ENCODE data around the gene CDK5R1. TPM values are rescaled to one million over a fixed set of nuclear protein-coding genes. Genes with fewer than 3 reads are reported as not detected.
"Not testable (repeated sequence)": the region's sequence is repeated elsewhere in the genome, so short reads cannot be mapped to it uniquely, and the experiment has no call there.

The CDK5R1 gene
- total RNA-seq, 1 donor from 2014 or later = 34.1 TPM

DNA sequence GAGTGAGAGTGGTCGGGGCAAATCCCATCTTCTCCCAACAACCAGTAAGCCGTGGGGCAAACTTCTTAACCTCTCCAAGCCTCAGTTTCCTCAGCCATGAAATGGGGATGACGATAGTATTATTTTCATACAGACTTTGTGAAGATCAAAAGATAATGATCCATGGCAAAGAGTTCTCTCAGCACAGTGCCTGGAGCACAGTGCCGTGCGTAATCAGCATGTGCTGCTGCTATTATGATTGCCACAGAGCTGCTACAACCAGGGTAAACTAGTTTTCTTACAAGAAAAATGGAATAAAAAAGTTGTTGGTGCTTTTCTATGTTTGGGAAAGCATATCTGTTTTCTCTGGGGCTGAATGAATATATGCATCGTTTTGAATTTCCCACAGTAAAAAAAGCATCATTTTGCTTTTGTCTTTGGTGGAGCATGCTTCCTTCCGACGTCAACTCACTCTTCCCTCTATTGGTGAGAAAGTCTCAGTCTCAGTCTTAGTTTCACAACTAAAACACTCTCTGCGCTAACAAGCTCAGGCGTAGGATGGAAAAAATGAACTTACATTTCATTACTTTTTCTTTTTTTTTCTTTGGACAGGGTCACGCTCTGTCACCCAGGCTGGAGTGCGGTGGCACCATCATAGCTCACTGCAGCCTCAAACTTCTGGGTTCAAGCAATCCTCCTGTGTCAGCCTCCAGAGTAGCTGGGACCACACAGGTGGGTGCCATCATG lies 37.2 kb downstream of the CDK5R1 start:
- Mint-ChIP-seq H3K4me1 (peaks cover 56% of the 10 kb centered on the region), H3K36me3 (ENCODE audit: low read depth) (no peaks in the 10 kb centered on the region)

DNA sequence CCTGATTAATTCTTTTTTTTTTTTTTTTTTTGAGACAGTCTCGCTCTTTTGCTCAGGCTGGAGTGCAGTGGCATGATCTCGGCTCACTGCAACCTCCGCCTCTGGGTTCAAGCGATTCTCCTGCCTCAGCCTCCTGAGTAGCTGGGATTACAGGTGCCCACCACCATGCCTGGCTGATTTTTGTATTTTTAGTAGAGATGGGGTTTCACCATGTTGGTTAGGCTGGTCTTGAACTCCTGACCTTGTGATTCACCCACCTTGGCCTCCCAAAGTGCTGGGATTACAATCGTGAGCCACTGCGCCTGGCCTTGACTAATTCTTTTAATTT lies 37.7 kb downstream of the CDK5R1 start:
- not testable (repeated sequence) for H3K9me3 Mint-ChIP-seq; H3K27ac Mint-ChIP-seq (ENCODE audit: unreplicated experiment); H3K27me3 Mint-ChIP-seq (ENCODE audit: low read depth); H3K4me3 Mint-ChIP-seq; H3K36me3 Mint-ChIP-seq (ENCODE audit: low read depth); DNase-seq (ENCODE audit: low read depth, low spot score)
- peaks cover 54% of the 10 kb centered on the region for H3K4me1 Mint-ChIP-seq

More for the DNA sequence above, 37.2 kb downstream of the CDK5R1 start:
- Mint-ChIP-seq H3K4me3 (no peak overlapping the region), H3K27ac (ENCODE audit: unreplicated experiment) (no peak overlapping the region), H3K27me3 (ENCODE audit: low read depth) (no peaks in the 10 kb centered on the region), H3K9me3 (no peaks in the 10 kb centered on the region)
- TF ChIP-seq, protein P1, sequence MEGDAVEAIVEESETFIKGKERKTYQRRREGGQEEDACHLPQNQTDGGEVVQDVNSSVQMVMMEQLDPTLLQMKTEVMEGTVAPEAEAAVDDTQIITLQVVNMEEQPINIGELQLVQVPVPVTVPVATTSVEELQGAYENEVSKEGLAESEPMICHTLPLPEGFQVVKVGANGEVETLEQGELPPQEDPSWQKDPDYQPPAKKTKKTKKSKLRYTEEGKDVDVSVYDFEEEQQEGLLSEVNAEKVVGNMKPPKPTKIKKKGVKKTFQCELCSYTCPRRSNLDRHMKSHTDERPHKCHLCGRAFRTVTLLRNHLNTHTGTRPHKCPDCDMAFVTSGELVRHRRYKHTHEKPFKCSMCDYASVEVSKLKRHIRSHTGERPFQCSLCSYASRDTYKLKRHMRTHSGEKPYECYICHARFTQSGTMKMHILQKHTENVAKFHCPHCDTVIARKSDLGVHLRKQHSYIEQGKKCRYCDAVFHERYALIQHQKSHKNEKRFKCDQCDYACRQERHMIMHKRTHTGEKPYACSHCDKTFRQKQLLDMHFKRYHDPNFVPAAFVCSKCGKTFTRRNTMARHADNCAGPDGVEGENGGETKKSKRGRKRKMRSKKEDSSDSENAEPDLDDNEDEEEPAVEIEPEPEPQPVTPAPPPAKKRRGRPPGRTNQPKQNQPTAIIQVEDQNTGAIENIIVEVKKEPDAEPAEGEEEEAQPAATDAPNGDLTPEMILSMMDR (conservative IDR thresholded peaks at IDR 0.05) = no peak
- DNase-seq (ENCODE audit: low read depth, low spot score) = no peak

DNA sequence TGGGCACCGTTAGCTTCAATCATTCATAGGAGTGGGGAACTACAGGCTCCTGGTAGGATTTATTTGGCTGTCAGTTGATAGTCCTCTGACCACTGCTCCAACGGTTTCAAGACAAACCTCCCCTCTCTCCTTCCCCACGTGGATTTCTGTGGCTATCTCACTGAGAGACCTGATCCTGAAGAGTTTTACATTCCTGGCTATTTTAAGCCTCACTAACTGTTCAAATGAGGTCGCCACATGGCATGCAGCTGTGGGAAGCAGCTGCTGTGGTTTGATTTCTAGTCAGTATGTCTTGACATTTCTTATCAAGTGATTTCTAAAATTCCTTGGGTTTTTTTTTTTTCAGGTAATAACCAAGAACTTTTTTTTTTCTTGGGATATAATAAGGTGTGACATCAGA lies 38.3 kb downstream of the CDK5R1 start:
- H3K9me3 Mint-ChIP-seq = no peaks in the 10 kb centered on the region
- H3K27ac Mint-ChIP-seq (ENCODE audit: unreplicated experiment) = peak overlapping the region; percentile 89
- peaks cover 48% of the 10 kb centered on the region for H3K4me1 Mint-ChIP-seq
- no peaks in the 10 kb centered on the region for H3K27me3 Mint-ChIP-seq (ENCODE audit: low read depth)
- TF ChIP-seq, protein P1 (conservative IDR thresholded peaks at IDR 0.05) = no peak
- no peak overlapping the region for H3K4me3 Mint-ChIP-seq
- no peak for DNase-seq (ENCODE audit: low read depth, low spot score)
- no peaks in the 10 kb centered on the region for H3K36me3 Mint-ChIP-seq (ENCODE audit: low read depth)

DNA sequence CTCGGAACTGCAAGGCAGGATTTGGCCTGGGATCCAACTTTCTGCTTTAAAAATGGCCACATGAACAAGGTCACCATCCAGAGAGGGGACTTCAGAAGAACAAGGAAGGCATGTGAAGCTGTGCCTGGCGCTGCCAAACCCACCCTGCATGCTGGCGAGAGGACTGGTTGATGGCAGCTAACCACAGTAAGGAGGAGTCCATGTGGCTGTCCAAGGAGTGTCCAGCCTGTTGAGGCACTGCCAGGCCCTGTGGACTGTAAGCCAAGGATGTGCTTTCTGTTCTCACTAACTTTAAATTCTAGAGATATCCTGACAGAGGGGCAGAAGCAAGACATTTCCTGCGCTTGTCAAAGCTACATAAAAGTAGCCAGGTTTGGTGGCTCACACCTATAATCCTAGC lies 40.4 kb downstream of the CDK5R1 start:
- no peaks in the 10 kb centered on the region for H3K36me3 Mint-ChIP-seq (ENCODE audit: low read depth)
- no peaks in the 10 kb centered on the region for H3K27me3 Mint-ChIP-seq (ENCODE audit: low read depth)
- DNase-seq (ENCODE audit: low read depth, low spot score) = no peak
- peaks cover 48% of the 10 kb centered on the region for H3K4me1 Mint-ChIP-seq
- H3K4me3 Mint-ChIP-seq = no peak overlapping the region
- H3K27ac Mint-ChIP-seq (ENCODE audit: unreplicated experiment) = peak overlapping the region; percentile 53
- TF ChIP-seq, protein P1 (conservative IDR thresholded peaks at IDR 0.05) = no peak
- no peaks in the 10 kb centered on the region for H3K9me3 Mint-ChIP-seq

DNA sequence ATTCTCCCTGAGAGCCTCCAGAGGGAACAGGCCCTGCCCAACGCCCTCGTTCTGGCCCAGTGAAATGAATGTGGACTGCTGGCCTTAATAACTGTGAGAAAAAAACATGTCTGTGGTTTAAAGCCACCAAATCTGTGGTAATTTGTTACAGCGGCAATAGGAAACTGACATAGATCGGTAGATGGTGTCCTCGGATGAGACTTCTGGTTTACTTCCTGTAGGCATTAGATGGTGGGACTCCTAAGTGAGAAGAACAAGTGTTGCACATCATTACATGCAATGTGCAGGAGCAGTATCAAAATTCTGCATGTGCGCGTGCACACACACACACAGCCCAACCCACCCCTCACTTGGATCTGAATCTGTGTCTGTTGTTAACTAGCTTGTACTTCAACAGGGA lies 42.0 kb downstream of the CDK5R1 start:
- H3K27ac Mint-ChIP-seq (ENCODE audit: unreplicated experiment) = peak overlapping the region; percentile 65
- no peak for DNase-seq (ENCODE audit: low read depth, low spot score)
- no peaks in the 10 kb centered on the region for H3K36me3 Mint-ChIP-seq (ENCODE audit: low read depth)
- no peaks in the 10 kb centered on the region for H3K9me3 Mint-ChIP-seq
- H3K4me3 Mint-ChIP-seq = no peak overlapping the region
- H3K4me1 Mint-ChIP-seq = peaks cover 44% of the 10 kb centered on the region
- H3K27me3 Mint-ChIP-seq (ENCODE audit: low read depth) = no peaks in the 10 kb centered on the region
- TF ChIP-seq, protein P1 (conservative IDR thresholded peaks at IDR 0.05) = no peak

DNA sequence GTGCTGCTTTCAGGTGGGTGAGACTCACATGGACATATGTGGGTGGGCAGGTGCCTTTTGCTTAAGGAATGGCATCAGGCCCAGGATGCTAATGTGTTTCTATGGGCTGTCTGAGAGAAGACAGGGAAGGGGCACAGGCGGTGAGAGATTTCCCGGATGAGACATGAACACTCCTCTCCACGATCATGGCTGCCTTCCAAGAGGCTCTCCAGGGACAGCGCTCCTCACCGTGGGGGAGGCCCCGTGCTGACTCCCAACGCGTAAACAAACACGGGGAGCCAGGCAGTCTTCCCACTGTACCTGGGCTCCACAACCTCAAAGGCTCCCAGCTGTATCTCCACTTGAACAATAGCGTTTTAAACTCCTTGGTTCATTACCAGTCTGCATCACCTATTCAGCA lies 42.8 kb downstream of the CDK5R1 start:
- peaks cover 44% of the 10 kb centered on the region for H3K4me1 Mint-ChIP-seq
- TF ChIP-seq, protein P1 (conservative IDR thresholded peaks at IDR 0.05) = no peak
- no peak for DNase-seq (ENCODE audit: low read depth, low spot score)
- no peaks in the 10 kb centered on the region for H3K27me3 Mint-ChIP-seq (ENCODE audit: low read depth)
- no peaks in the 10 kb centered on the region for H3K36me3 Mint-ChIP-seq (ENCODE audit: low read depth)
- peak overlapping the region; percentile 78 for H3K27ac Mint-ChIP-seq (ENCODE audit: unreplicated experiment)
- H3K9me3 Mint-ChIP-seq = no peaks in the 10 kb centered on the region
- H3K4me3 Mint-ChIP-seq = no peak overlapping the region
